OCI-LY7 (cell line): ENCODE data around the gene CYP4F11. TPM values are rescaled to one million over a fixed set of nuclear protein-coding genes. Genes with fewer than 3 reads are reported as not detected.

Source experiments
- BruUV-seq: library from RNA; stranded (reverse); fragments of 400-500 nt; replicated peaks from 2 replicates; lab custom pipeline; 2021; lab: Mats Ljungman, UMichigan
- CTCF ChIA-PET: fragments of 300-600 bp; sonication (Branson Sonifier 250); formaldehyde crosslinking; loops from one replicate; lab custom pipeline; 2022; ENCODE audit warnings: antibody characterized with exemption; ENCODE audit not compliant: unreplicated experiment; lab: Charles Lee
- POLR2A ChIA-PET: fragments of 300-600 bp; sonication (Branson Sonifier 250); formaldehyde crosslinking; loops from one replicate; lab custom pipeline; 2022; ENCODE audit warnings: antibody characterized with exemption; lab: Charles Lee
- DNase-seq: peaks from one replicate; pipeline ENCODE4 v3.0.0-alpha.2; 2015; ENCODE audit warnings: low spot score
- H2AFZ ChIP-seq: fragments of 200-600 bp; sonication (generic), shearing (Covaris generic); 2 replicates; pipeline ENCODE4 v1.6.1; 2014; ENCODE audit warnings: mild to moderate bottlenecking, antibody characterized with exemption, low read length, moderate library complexity
- H3K27ac ChIP-seq: fragments of 200-600 bp; sonication (generic); 2 replicates; pipeline ENCODE4 v1.5.1; 2014; ENCODE audit warnings: mixed run types, low read depth, mild to moderate bottlenecking, moderate library complexity, low read length, inconsistent platforms; ENCODE audit not compliant: poor library complexity, severe bottlenecking
- H3K36me3 ChIP-seq: fragments of 200-600 bp; sonication (generic); 2 replicates; pipeline ENCODE4 v1.6.1; 2014; ENCODE audit warnings: mild to moderate bottlenecking, antibody characterized with exemption, low read length, moderate library complexity, mixed read lengths; ENCODE audit not compliant: insufficient read depth
- H3K4me1 ChIP-seq: fragments of 200-600 bp; sonication (generic); 2 replicates; pipeline ENCODE4 v1.5.1; 2014; ENCODE audit warnings: mild to moderate bottlenecking, low read length; ENCODE audit not compliant: insufficient read depth, poor library complexity, severe bottlenecking
- H3K4me2 ChIP-seq: fragments of 200-600 bp; sonication (generic); 2 replicates; pipeline ENCODE4 v1.6.1; 2014; ENCODE audit warnings: mild to moderate bottlenecking, low read length
- H3K4me3 ChIP-seq: fragments of 200-600 bp; sonication (generic); 2 replicates; pipeline ENCODE4 v1.5.1; 2014; ENCODE audit warnings: mild to moderate bottlenecking, low read depth, low read length; ENCODE audit not compliant: poor library complexity, severe bottlenecking
- H3K79me2 ChIP-seq: fragments of 200-600 bp; sonication (generic); 2 replicates; pipeline ENCODE4 v1.6.1; 2016; ENCODE audit warnings: low read depth, mild to moderate bottlenecking, low read length, moderate library complexity, mixed read lengths; ENCODE audit not compliant: insufficient read depth
- H3K9me2 ChIP-seq: fragments of 200-600 bp; sonication (generic); 2 replicates; pipeline ENCODE4 v1.6.1; 2016; ENCODE audit warnings: mild to moderate bottlenecking, low read length, mixed read lengths; ENCODE audit not compliant: insufficient read depth
- H3K9me3 ChIP-seq: fragments of 200-600 bp; sonication (generic); 2 replicates; pipeline ENCODE4 v1.6.1; 2014; ENCODE audit warnings: mild to moderate bottlenecking, mixed run types, low read length, mixed read lengths
- H4K20me1 ChIP-seq: fragments of 200-600 bp; sonication (generic); 2 replicates; pipeline ENCODE4 v1.6.1; 2014; ENCODE audit warnings: mild to moderate bottlenecking, antibody characterized with exemption, low read length, moderate library complexity, mixed read lengths; ENCODE audit not compliant: insufficient read depth
- CTCF ChIP-seq: fragments of 200-600 bp; sonication (generic); conservative IDR thresholded peaks from 2 replicates; pipeline ENCODE4 v1.5.1; 2014; ENCODE audit warnings: mild to moderate bottlenecking, antibody characterized with exemption, low read length, moderate library complexity, mixed read lengths
- EZH2phosphoT487 ChIP-seq: fragments of 200-600 bp; sonication (generic); IDR thresholded peaks from 2 replicates; pipeline ENCODE4 v1.6.1; 2018; ENCODE audit warnings: low read depth, borderline replicate concordance, mild to moderate bottlenecking, mixed run types, antibody characterized with exemption, low read length, moderate library complexity, mixed read lengths
- intact Hi-C: fragments of 100-400 bp; cut with micrococcal nuclease; formaldehyde crosslinking; loops from one replicate; pipeline ENCODE4 v1.10.0; 2022; ENCODE audit not compliant: unreplicated experiment
- total RNA-seq, 2 experiments: library from RNA; depleted of rRNA in 1 of 2; stranded (reverse); fragments of >200 nt in 1 of 2; shearing (Covaris generic) in 1 of 2; gene quantifications; 2 replicates each; pipeline ENCODE4 v1.2.3, GENCODE V29; 2014 to 2022

Gene CYP4F11
- total RNA-seq, 2 experiments from 2014 or later = 0.22 to 0.25 TPM

GRCh38 chr19:15869873-15870272 is 64.5 kb downstream of the CYP4F11 start:
- Histone ChIP-seq H3K9me2 (no peaks in the 10 kb centered on the region), H3K4me1 (no peaks in the 10 kb centered on the region), H3K4me3 (no peak overlapping the region), H2AFZ (no peak overlapping the region), H3K27ac (no peak overlapping the region), H3K36me3 (no peaks in the 10 kb centered on the region), H3K79me2 (no peaks in the 10 kb centered on the region), H3K9me3 (no peaks in the 10 kb centered on the region), H4K20me1 (no peaks in the 10 kb centered on the region), H3K4me2 (no peak overlapping the region)
- intact Hi-C loops = no loop called here
- ChIA-PET POLR2A (interaction anchor here (0.6 kb wide), 1 partner anchor 12 kb away, joined by 3 read pairs; no protein-coding TSS in a partner anchor), CTCF (interaction anchor here (0.5 kb wide), 1 partner anchor 236 kb away, joined by 3 read pairs; no protein-coding TSS in a partner anchor)
- no TSS peak for BruUV-seq
- no peak for DNase-seq
- TF ChIP-seq EZH2phosphoT487 (no peak), CTCF (no peak)

- POLR2A ChIA-PET = interaction anchor here (0.6 kb wide), 1 partner anchor 13 kb away, joined by 3 read pairs; no protein-coding TSS in a partner anchor
- H3K9me3 ChIP-seq = no peaks in the 10 kb centered on the region
- H3K79me2 ChIP-seq = no peaks in the 10 kb centered on the region
- intact Hi-C loops = no loop called here
- H3K36me3 ChIP-seq = no peaks in the 10 kb centered on the region
- CTCF ChIA-PET = no interaction called here
- H3K4me1 ChIP-seq = no peaks in the 10 kb centered on the region
- no peak overlapping the region for H3K4me3 ChIP-seq
- H3K4me2 ChIP-seq = no peak overlapping the region
- TF ChIP-seq CTCF = peak; percentile 75
- TF ChIP-seq EZH2phosphoT487 = no peak
- no peaks in the 10 kb centered on the region for H4K20me1 ChIP-seq
- no peak overlapping the region for H2AFZ ChIP-seq
- peak; percentile 35 for DNase-seq
- no peak overlapping the region for H3K27ac ChIP-seq
- no peaks in the 10 kb centered on the region for H3K9me2 ChIP-seq
- BruUV-seq = no TSS peak
Measured at GRCh38 chr19:15869109-15869555, 65.2 kb downstream of the CYP4F11 start.

- intact Hi-C loops = no loop called here
- H3K4me2 ChIP-seq = no peak overlapping the region
- CTCF ChIA-PET = no interaction called here
Measured at GRCh38 chr19:15866636-15867035, 67.7 kb downstream of the CYP4F11 start.

More at GRCh38 chr19:15866636-15867035, 67.7 kb downstream of the CYP4F11 start:
- H2AFZ ChIP-seq = no peak overlapping the region
- POLR2A ChIA-PET = no interaction called here
- H3K36me3 ChIP-seq = no peaks in the 10 kb centered on the region
- no peaks in the 10 kb centered on the region for H3K79me2 ChIP-seq
- TF ChIP-seq CTCF (no peak), EZH2phosphoT487 (no peak)
- H3K9me3 ChIP-seq = no peaks in the 10 kb centered on the region
- no peaks in the 10 kb centered on the region for H3K9me2 ChIP-seq
- no peak overlapping the region for H3K27ac ChIP-seq
- no peaks in the 10 kb centered on the region for H4K20me1 ChIP-seq
- DNase-seq = no peak
- H3K4me1 ChIP-seq = no peaks in the 10 kb centered on the region
- BruUV-seq = no TSS peak
- H3K4me3 ChIP-seq = no peak overlapping the region
